WTC11 (cell line): Measurements from ENCODE around the gene OR10R2. TPM values are rescaled to one million over a fixed set of nuclear protein-coding genes. Genes with fewer than 3 reads are reported as not detected.

Source experiments
- ATAC-seq: fragments of 200-7000 bp; cut with Tn5 transposase; 2 replicates; pipeline ENCODE4 v1.10.0; 2021; ENCODE audit warnings: mild to moderate bottlenecking, moderate library complexity
- CTCF ChIA-PET: fragments of 300-600 bp; sonication (Branson Sonifier 250); formaldehyde crosslinking; loops from one replicate; lab custom pipeline; 2021; ENCODE audit warnings: antibody characterized with exemption; lab: Charles Lee
- POLR2A ChIA-PET: fragments of 350-600 bp; sonication (Branson Sonifier 250); formaldehyde crosslinking; loops from one replicate; lab custom pipeline; 2021; ENCODE audit warnings: antibody characterized with exemption; lab: Charles Lee
- DNase-seq: peaks from one replicate; pipeline ENCODE4 v3.0.0; 2021; ENCODE audit warnings: low spot score
- H3K27ac Mint-ChIP-seq: 2 replicates; pipeline ENCODE4 v1.8.0; 2021; ENCODE audit warnings: mixed read lengths
- H3K27me3 Mint-ChIP-seq: 2 replicates; pipeline ENCODE4 v1.8.0; 2021; ENCODE audit warnings: low read depth, mild to moderate bottlenecking, moderate library complexity, mixed read lengths
- H3K36me3 Mint-ChIP-seq: 2 replicates; pipeline ENCODE4 v1.8.0; 2021; ENCODE audit warnings: mixed read lengths
- H3K4me1 Mint-ChIP-seq: 2 replicates; pipeline ENCODE4 v1.8.0; 2022; ENCODE audit warnings: mixed read lengths
- H3K4me3 Mint-ChIP-seq: 2 replicates; pipeline ENCODE4 v1.8.0; 2021; ENCODE audit warnings: mild to moderate bottlenecking, moderate library complexity, mixed read lengths
- H3K9me3 Mint-ChIP-seq: 2 replicates; pipeline ENCODE4 v1.8.0; 2021; ENCODE audit warnings: mixed read lengths
- CREB1 ChIP-seq: sonication (generic); formaldehyde crosslinking; IDR thresholded peaks from 2 replicates; pipeline ENCODE4 v1.8.0; 2023; ENCODE audit warnings: mild to moderate bottlenecking, missing genetic modification reagents
- CTCF ChIP-seq: fragments of 200-600 bp; IDR thresholded peaks from 2 replicates; pipeline ENCODE4 v1.8.0; 2022; ENCODE audit warnings: antibody characterized with exemption
- EMX1 ChIP-seq: fragments of 250-450 bp; sonication (Bioruptor Pico); IDR thresholded peaks from 2 replicates; pipeline ENCODE4 v1.8.0; 2021; ENCODE audit warnings: mild to moderate bottlenecking
- JAZF1 ChIP-seq: fragments of 250-450 bp; sonication (Bioruptor Pico); IDR thresholded peaks from 2 replicates; pipeline ENCODE4 v1.9.0; 2021; ENCODE audit warnings: moderate library complexity, mild to moderate bottlenecking, inconsistent platforms
- MXD4 ChIP-seq: fragments of 250-450 bp; sonication (Bioruptor Pico); IDR thresholded peaks from 2 replicates; pipeline ENCODE4 v1.8.0; 2021; ENCODE audit warnings: mild to moderate bottlenecking, moderate library complexity, borderline replicate concordance
- NFATC4 ChIP-seq: fragments of 250-450 bp; sonication (Bioruptor Pico); IDR thresholded peaks from 2 replicates; pipeline ENCODE4 v1.9.0; 2021; ENCODE audit warnings: mild to moderate bottlenecking
- OVOL2 ChIP-seq: fragments of 250-450 bp; sonication (Bioruptor Pico); IDR thresholded peaks from 2 replicates; pipeline ENCODE4 v1.9.0; 2021; ENCODE audit warnings: mild to moderate bottlenecking, borderline replicate concordance
- RELA ChIP-seq: sonication (generic); formaldehyde crosslinking; IDR thresholded peaks from 2 replicates; pipeline ENCODE4 v1.8.1; 2022; ENCODE audit warnings: missing genetic modification reagents, mild to moderate bottlenecking, borderline replicate concordance
- SOX15 ChIP-seq: fragments of 250-450 bp; sonication (Bioruptor Pico); IDR thresholded peaks from 2 replicates; pipeline ENCODE4 v1.9.0; 2021; ENCODE audit warnings: mild to moderate bottlenecking
- TP53 ChIP-seq: sonication (generic); formaldehyde crosslinking; IDR thresholded peaks from 2 replicates; pipeline ENCODE4 v1.8.1; 2023; ENCODE audit warnings: mild to moderate bottlenecking, missing genetic modification reagents
- USF2 ChIP-seq: sonication (generic); formaldehyde crosslinking; IDR thresholded peaks from 2 replicates; pipeline ENCODE4 v1.8.1; 2023; ENCODE audit warnings: mild to moderate bottlenecking, missing genetic modification reagents, moderate library complexity
- ZBTB21 ChIP-seq: sonication (generic); formaldehyde crosslinking; IDR thresholded peaks from 2 replicates; pipeline ENCODE4 v1.8.1; 2023; ENCODE audit warnings: mild to moderate bottlenecking, missing genetic modification reagents, borderline replicate concordance
- ZMAT4 ChIP-seq: fragments of 250-450 bp; sonication (Bioruptor Pico); IDR thresholded peaks from 2 replicates; pipeline ENCODE4 v1.9.0; 2021; ENCODE audit warnings: mild to moderate bottlenecking
- ZNF512 ChIP-seq: sonication (generic); formaldehyde crosslinking; IDR thresholded peaks from 2 replicates; pipeline ENCODE4 v1.8.1; 2022; ENCODE audit warnings: missing genetic modification reagents, borderline replicate concordance
- ZSCAN18 ChIP-seq: fragments of 250-450 bp; sonication (Bioruptor Pico); IDR thresholded peaks from 2 replicates; pipeline ENCODE4 v2.1.2; 2022; ENCODE audit warnings: mild to moderate bottlenecking, moderate library complexity
- total RNA-seq: library from RNA; stranded (reverse); gene quantifications from 3 replicates; pipeline ENCODE4 v1.2.3, GENCODE V29; 2021

The OR10R2 gene
- total RNA-seq, 1 experiment from 2014 or later = not detected

- TF ChIP-seq USF2 (no peak), OVOL2 (CRISPR knock-in tag) (no peak), JAZF1 (CRISPR knock-in tag) (no peak), ZSCAN18 (CRISPR knock-in tag) (no peak), MXD4 (CRISPR knock-in tag) (no peak), ZBTB21 (CRISPR knock-in tag) (no peak)
Measured at GRCh38 chr1:158494796-158495195, 22.8 kb downstream of the OR10R2 start (continued).

GRCh38 chr1:158496374-158496773 lies 24.4 kb downstream of the OR10R2 start:
- Mint-ChIP-seq H3K27ac (no peak overlapping the region), H3K27me3 (no peaks in the 10 kb centered on the region), H3K4me1 (0 out of 2 replicates have a peak, but pooled peaks cover 5% of the 10 kb centered on the region), H3K4me3 (no peak overlapping the region), H3K36me3 (peaks cover 2% of the 10 kb centered on the region), H3K9me3 (peaks cover 11% of the 10 kb centered on the region)
- POLR2A ChIA-PET = interaction anchor here (1.0 kb wide), 1 partner anchor 292 kb away, joined by 3 read pairs; no protein-coding TSS in a partner anchor
- peak; percentile 85 for ATAC-seq
- CTCF ChIA-PET = interaction anchor here (0.6 to 1.8 kb wide), 30 partner anchors 9 to 533 kb away, joined by 3 to 89 read pairs (median 5); partner anchors contain the start of genes CD1D and CD1E
- TF ChIP-seq SOX15 (CRISPR knock-in tag) = no peak
- 0 out of 2 replicates have a peak, but pooled peaks have one; percentile 17 for TF ChIP-seq CTCF
- DNase-seq = no peak

- POLR2A ChIA-PET = no interaction called here
- H3K36me3 Mint-ChIP-seq = peaks cover 10% of the 10 kb centered on the region
- TF ChIP-seq RELA (CRISPR knock-in tag) (no peak), CTCF (peak; percentile 74), CREB1 (no peak)
- peaks cover 15% of the 10 kb centered on the region for H3K9me3 Mint-ChIP-seq
- H3K4me3 Mint-ChIP-seq = no peak overlapping the region
- H3K27me3 Mint-ChIP-seq = no peaks in the 10 kb centered on the region; the same call in 1 of the 2 replicates
- H3K27ac Mint-ChIP-seq = no peak overlapping the region
- ATAC-seq (peak; percentile 98), DNase-seq (peak; percentile 82)
- CTCF ChIA-PET = interaction anchor here (0.6 to 2.5 kb wide), 18 partner anchors 10 to 1726 kb away, joined by 3 to 18 read pairs (median 4); partner anchors contain the start of gene AIM2
- peaks cover 16% of the 10 kb centered on the region for H3K4me1 Mint-ChIP-seq
Measured at GRCh38 chr1:158506369-158506987, 34.5 kb downstream of the OR10R2 start.

GRCh38 chr1:158507511-158507910 lies 35.5 kb downstream of the OR10R2 start:
- Mint-ChIP-seq H3K27ac (no peak overlapping the region), H3K9me3 (peaks cover 8% of the 10 kb centered on the region), H3K4me1 (peaks cover 16% of the 10 kb centered on the region), H3K4me3 (no peak overlapping the region), H3K36me3 (peaks cover 3% of the 10 kb centered on the region), H3K27me3 (no peaks in the 10 kb centered on the region; the same call in 1 of the 2 replicates)
- ChIA-PET POLR2A (no interaction called here), CTCF (interaction anchor here (1.0 to 2.5 kb wide), 4 partner anchors 18 to 564 kb away, joined by 3 to 18 read pairs (median 5); no protein-coding TSS in a partner anchor)
- ATAC-seq = no peak
- no peak for DNase-seq
- TF ChIP-seq EMX1 (no peak), ZMAT4 (CRISPR knock-in tag) (no peak), NFATC4 (no peak), TP53 (CRISPR knock-in tag) (no peak), ZNF512 (no peak)
